Brain microvascular endothelial cell (primary cell): ENCODE results near the gene SMOC2.

Experiments used
- DNase-seq: peaks from one replicate; pipeline ENCODE4 v3.0.0-alpha.2; 2020
- H3K27ac ChIP-seq: fragments of 250-450 bp; sonication (Bioruptor Pico); 2 replicates; pipeline ENCODE4 v1.5.1; 2020; ENCODE audit warnings: mild to moderate bottlenecking, moderate library complexity
- H3K27me3 ChIP-seq: fragments of 250-450 bp; sonication (Bioruptor Pico); replicated peaks from 2 replicates; pipeline ENCODE4 v1.5.1; 2020; ENCODE audit warnings: mild to moderate bottlenecking
- H3K36me3 ChIP-seq: fragments of 250-450 bp; sonication (Bioruptor Pico); replicated peaks from 2 replicates; pipeline ENCODE4 v1.5.1; 2020; ENCODE audit warnings: mild to moderate bottlenecking
- H3K4me3 ChIP-seq: 2 replicates; pipeline ENCODE4 v1.5.1; 2011; ENCODE audit warnings: low read depth, mild to moderate bottlenecking, control low read depth, low read length, moderate library complexity
- in situ Hi-C: cut with HindIII; loops from 2 replicates; pipeline ENCODE4 v1.10.0; 2017; ENCODE audit warnings: low sequenced_read_pairs, low pct_ligation_motif_present
- TF ChIP-seq, protein P1 (sequence below): IDR thresholded peaks from 2 replicates; pipeline ENCODE4 v1.5.1; 2011; ENCODE audit warnings: low read depth, mild to moderate bottlenecking, moderate library complexity, low read length, control low read depth, inconsistent platforms; ENCODE audit errors: missing control alignments

The SMOC2 gene

DNA sequence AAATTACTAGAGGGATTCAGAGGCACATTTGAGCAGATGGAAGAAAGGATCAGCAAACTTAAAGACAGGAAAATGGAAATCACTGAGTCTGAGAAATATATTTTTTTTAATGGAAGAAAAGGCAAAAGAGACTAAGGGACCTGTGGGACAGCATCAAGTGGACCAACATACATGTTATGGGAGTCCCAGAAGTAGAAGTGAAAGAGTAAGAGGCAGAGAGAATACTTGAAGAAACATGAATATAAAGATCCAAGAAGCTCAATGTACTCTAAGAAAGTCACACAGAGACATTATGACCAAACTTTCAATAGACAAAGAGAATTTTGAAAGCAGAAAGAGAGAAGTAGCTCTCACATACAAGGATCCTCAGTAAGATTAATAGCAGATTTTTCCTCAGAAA is 39.5 kb downstream of the SMOC2 start:
- DNase-seq, result no peak
- Histone ChIP-seq H3K36me3 (no peaks in the 10 kb centered on the region), H3K27ac (no peak overlapping the region), H3K4me3 (no peak overlapping the region), H3K27me3 (no peaks in the 10 kb centered on the region)
- in situ Hi-C loops, result no loop called here
- TF ChIP-seq, protein P1, sequence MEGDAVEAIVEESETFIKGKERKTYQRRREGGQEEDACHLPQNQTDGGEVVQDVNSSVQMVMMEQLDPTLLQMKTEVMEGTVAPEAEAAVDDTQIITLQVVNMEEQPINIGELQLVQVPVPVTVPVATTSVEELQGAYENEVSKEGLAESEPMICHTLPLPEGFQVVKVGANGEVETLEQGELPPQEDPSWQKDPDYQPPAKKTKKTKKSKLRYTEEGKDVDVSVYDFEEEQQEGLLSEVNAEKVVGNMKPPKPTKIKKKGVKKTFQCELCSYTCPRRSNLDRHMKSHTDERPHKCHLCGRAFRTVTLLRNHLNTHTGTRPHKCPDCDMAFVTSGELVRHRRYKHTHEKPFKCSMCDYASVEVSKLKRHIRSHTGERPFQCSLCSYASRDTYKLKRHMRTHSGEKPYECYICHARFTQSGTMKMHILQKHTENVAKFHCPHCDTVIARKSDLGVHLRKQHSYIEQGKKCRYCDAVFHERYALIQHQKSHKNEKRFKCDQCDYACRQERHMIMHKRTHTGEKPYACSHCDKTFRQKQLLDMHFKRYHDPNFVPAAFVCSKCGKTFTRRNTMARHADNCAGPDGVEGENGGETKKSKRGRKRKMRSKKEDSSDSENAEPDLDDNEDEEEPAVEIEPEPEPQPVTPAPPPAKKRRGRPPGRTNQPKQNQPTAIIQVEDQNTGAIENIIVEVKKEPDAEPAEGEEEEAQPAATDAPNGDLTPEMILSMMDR, result no peak

DNA sequence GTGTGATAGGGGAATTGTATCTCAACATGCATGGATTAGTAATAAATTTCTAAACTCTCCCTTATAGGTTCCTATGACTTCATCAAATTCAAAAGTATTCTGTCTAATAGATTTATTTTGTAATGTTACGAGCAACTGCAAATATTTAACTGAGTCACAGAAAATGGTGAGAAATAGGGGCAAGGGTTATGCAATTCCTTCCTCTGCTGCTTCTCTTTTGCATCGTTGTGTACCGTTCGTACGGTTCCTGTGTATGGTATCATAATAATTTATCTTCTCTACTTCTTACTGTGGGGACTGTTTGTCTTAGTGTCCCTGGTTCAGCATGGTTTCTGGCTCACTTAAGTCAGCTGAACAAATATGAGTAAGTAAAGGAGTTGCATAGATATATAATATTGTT is 44.8 kb downstream of the SMOC2 start:
- H3K27ac ChIP-seq, result no peak overlapping the region
- H3K4me3 ChIP-seq, result no peak overlapping the region
- in situ Hi-C loops, result no loop called here
- H3K27me3 ChIP-seq, result no peaks in the 10 kb centered on the region
- no peaks in the 10 kb centered on the region for H3K36me3 ChIP-seq
- no peak for DNase-seq
- TF ChIP-seq, protein P1, result no peak

DNA sequence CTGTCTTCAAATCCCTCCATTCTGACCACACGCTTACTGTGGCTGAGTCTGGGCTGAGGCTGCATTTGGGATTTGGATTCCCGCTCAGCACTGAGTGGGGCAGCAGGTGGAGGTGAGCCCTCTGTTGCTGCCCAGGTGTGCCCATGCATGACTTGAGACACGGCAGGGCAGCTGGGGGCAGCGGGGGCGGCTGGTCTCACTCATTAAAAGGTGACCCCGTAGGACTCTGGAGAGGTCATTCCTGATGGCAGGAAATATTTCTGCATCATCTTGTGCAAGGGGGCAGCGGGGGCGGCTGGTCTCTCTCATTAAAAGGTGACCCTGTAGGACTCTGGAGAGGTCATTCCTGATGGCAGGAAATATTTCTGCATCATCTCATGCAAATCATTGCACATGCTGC is 49.8 kb downstream of the SMOC2 start:
- Histone ChIP-seq H3K4me3 (no peak overlapping the region), H3K36me3 (no peaks in the 10 kb centered on the region), H3K27me3 (no peaks in the 10 kb centered on the region), H3K27ac (no peak overlapping the region)
- DNase-seq, result no peak
- in situ Hi-C loops, result no loop called here
- TF ChIP-seq, protein P1, result no peak

DNA sequence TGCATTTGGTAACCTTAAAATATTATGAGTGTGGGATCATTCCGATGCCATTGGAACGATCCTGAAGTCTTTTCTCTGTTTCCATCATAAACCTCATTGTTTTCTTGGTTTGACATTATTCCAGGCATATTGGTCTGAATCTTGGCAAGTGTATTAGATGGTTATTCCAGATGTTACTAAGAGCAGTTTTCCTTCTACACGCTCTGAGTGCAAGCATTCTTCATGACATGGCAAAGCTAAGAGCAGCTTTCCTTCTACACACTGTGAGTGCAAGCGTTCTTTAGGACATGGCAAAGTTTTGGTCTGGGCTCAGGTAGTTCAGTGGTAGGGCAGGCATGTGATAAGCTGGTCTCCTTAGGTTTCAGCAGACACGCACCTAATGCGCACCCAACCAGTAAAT is 53.0 kb downstream of the SMOC2 start:
- Histone ChIP-seq H3K27me3 (no peaks in the 10 kb centered on the region), H3K36me3 (no peaks in the 10 kb centered on the region), H3K27ac (no peak overlapping the region), H3K4me3 (no peak overlapping the region)
- in situ Hi-C loops, result no loop called here
- DNase-seq, result no peak
- TF ChIP-seq, protein P1, result no peak

DNA sequence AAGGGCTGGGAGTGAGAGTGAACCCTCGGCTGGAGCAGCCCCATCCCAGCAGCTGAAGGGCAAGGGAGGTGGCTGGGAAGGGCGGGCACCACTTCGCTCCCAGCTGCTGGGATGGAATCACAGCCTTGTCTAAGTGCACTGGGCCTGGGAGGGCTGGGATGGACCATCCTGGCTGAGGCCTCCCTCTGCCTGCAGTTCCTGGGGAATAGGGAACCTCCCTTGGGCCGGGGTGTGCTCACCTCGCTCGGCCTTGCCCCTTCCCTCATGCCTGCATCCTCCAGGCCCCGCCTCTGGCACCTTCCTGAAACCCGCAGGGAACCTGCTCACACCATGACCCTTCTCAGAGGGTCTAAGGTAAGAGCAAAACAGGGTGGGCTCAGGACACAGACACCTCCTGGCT is 53.7 kb downstream of the SMOC2 start:
- Histone ChIP-seq H3K27ac (no peak overlapping the region), H3K36me3 (no peaks in the 10 kb centered on the region), H3K27me3 (no peaks in the 10 kb centered on the region), H3K4me3 (no peak overlapping the region)
- no peak for DNase-seq
- TF ChIP-seq, protein P1, result no peak
- in situ Hi-C loops, result no loop called here

DNA sequence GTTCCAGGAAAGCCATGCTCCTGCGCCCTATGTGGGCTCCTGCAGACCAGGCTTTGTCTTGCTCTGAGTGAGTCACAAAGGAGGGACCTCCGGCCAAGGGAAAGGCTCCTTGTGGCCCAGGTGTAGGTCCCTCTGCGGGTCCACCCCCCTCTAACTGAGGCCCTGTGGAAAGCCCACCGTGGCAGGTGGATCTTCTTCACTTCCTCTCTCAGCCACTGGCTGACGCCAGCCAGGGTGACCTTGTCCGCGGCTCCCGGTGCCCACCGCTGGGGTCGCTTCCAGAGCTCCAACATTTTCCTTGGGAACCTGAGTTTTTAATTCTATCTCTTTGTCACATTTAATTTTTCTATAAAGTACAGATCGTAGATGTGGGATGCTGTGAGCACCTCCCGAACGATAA is 54.1 kb downstream of the SMOC2 start:
- Histone ChIP-seq H3K4me3 (no peak overlapping the region), H3K27ac (no peak overlapping the region), H3K27me3 (no peaks in the 10 kb centered on the region), H3K36me3 (no peaks in the 10 kb centered on the region)
- TF ChIP-seq, protein P1, result no peak
- DNase-seq, result no peak
- in situ Hi-C loops, result no loop called here
